ENCODE results near the gene DAPP1. TPM values are rescaled to one million over a fixed set of nuclear protein-coding genes. Genes with fewer than 3 reads are reported as not detected.

Gene DAPP1
- polyA plus RNA-seq, 3 donors = 63.1 to 125 (median 87.2) TPM

- peak overlapping the region in 1 of 2 donors; percentile 90 for H3K27ac ChIP-seq (ENCODE audit: low read depth in 1 of 2, low read length in 2 of 2)
- H3K9me3 Mint-ChIP-seq = no peaks in the 10 kb centered on the region
- WGBS (ENCODE audit: insufficient coverage) = no CpG with 5 or more reads among the region's 1 CpG
Observed at GRCh38 chr4:99853999-99854398, 37.4 kb downstream of the DAPP1 start.

DNA sequence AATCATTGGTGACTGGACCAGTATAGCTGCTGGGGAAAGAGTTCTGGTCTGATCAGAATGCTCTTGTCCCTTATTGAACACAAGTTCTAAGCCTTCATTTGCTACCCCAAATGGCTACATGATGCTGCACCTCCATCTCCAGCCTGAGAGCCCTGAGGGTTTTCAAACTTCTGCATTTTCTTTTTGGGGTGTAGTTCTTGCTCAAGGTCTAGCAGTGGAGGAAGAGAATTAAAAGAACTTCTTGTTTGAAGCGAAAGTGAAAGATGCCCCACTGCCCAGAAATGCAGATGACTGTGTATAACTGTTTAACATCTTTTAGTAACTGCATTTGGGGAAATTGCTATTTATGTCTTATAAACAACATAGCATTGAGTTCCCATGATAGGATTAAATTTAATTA lies 39.1 kb downstream of the DAPP1 start:
- Histone ChIP-seq H3K9me3 (replicated peaks in 1 of 2; ENCODE audit: control insufficient read depth in 1 of 2, insufficient read depth in 1 of 2, low read length in 2 of 2) (no peaks in the 10 kb centered on the region), H3K9ac (ENCODE audit: insufficient read depth, low read length, poor library complexity, severe bottlenecking) (peak overlapping the region; percentile 27), H3K79me2 (ENCODE audit: insufficient read depth, low read length) (peaks cover 57% of the 10 kb centered on the region), H3K36me3 (replicated peaks in 1 of 2; ENCODE audit: control insufficient read depth in 1 of 2, insufficient read depth in 2 of 2, low read length in 2 of 2) (peaks cover 26 to 50% of the 10 kb centered on the region in 2 donors), H3K4me3 (replicated peaks in 1 of 3; ENCODE audit: low read depth in 2 of 3, low read length in 3 of 3) (peak overlapping the region; percentile 7 to 66 (median 41)), H2AFZ (ENCODE audit: insufficient read depth, low read depth, low read length, poor library complexity, severe bottlenecking) (no peak overlapping the region), H3K4me1 (ENCODE audit: control insufficient read depth in 1 of 2, insufficient read depth in 2 of 2, low read length in 2 of 2) (peaks cover 76 to 90% of the 10 kb centered on the region in 2 donors), H3K4me2 (replicated peaks; ENCODE audit: extremely low read depth, low read length, poor library complexity, severe bottlenecking) (peak overlapping the region; percentile 76), H3K27me3 (ENCODE audit: control insufficient read depth in 2 of 2, insufficient read depth in 2 of 2, low read length in 2 of 2) (no peaks in the 10 kb centered on the region), H3K27ac (ENCODE audit: low read depth in 1 of 2, low read length in 2 of 2) (peak overlapping the region; percentile 7 to 90), H4K20me1 (ENCODE audit: insufficient read depth, low read length) (no peaks in the 10 kb centered on the region)
- DNase-seq = peak; percentile 80 to 90 (median 89)
- peaks cover 80% of the 10 kb centered on the region for H3K4me1 Mint-ChIP-seq
- WGBS (ENCODE audit: insufficient coverage) = no CpG with 5 or more reads among the region's 1 CpG
- H3K36me3 Mint-ChIP-seq = peaks cover 43 to 67% of the 10 kb centered on the region in 2 donors
- TF ChIP-seq, protein P1, sequence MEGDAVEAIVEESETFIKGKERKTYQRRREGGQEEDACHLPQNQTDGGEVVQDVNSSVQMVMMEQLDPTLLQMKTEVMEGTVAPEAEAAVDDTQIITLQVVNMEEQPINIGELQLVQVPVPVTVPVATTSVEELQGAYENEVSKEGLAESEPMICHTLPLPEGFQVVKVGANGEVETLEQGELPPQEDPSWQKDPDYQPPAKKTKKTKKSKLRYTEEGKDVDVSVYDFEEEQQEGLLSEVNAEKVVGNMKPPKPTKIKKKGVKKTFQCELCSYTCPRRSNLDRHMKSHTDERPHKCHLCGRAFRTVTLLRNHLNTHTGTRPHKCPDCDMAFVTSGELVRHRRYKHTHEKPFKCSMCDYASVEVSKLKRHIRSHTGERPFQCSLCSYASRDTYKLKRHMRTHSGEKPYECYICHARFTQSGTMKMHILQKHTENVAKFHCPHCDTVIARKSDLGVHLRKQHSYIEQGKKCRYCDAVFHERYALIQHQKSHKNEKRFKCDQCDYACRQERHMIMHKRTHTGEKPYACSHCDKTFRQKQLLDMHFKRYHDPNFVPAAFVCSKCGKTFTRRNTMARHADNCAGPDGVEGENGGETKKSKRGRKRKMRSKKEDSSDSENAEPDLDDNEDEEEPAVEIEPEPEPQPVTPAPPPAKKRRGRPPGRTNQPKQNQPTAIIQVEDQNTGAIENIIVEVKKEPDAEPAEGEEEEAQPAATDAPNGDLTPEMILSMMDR (IDR thresholded peaks at IDR 0.05) = no peak
- intact Hi-C loops (cut with micrococcal nuclease) = loop anchor here (2.0 to 5.0 kb wide), 3 partner anchors 37 to 39 kb away; partner anchors contain the start of genes DAPP1 (in 2 of the 2) and LAMTOR3 (in 1 of the 2)
- no peaks in the 10 kb centered on the region for H3K9me3 Mint-ChIP-seq
- peak overlapping the region in 1 of 2 donors; percentile 39 for H3K4me3 Mint-ChIP-seq
- peaks cover 0 to 1% (median 0%) of the 10 kb centered on the region in 3 donors for H3K27me3 Mint-ChIP-seq (ENCODE audit: low read depth in 3 of 3)
- peak overlapping the region; percentile 89 to 99 (median 97) for H3K27ac Mint-ChIP-seq

More at GRCh38 chr4:99853999-99854398, 37.4 kb downstream of the DAPP1 start:
- no peak for DNase-seq
- Histone ChIP-seq H3K4me1 (ENCODE audit: control insufficient read depth in 1 of 2, insufficient read depth in 2 of 2, low read length in 2 of 2) (peaks cover 67 to 78% of the 10 kb centered on the region in 2 donors), H2AFZ (ENCODE audit: insufficient read depth, low read depth, low read length, poor library complexity, severe bottlenecking) (no peak overlapping the region), H3K4me2 (replicated peaks; ENCODE audit: extremely low read depth, low read length, poor library complexity, severe bottlenecking) (no peak overlapping the region), H3K4me3 (replicated peaks in 1 of 3; ENCODE audit: low read depth in 2 of 3, low read length in 3 of 3) (peak overlapping the region in 1 of 3 experiments; percentile 66), H3K36me3 (replicated peaks in 1 of 2; ENCODE audit: control insufficient read depth in 1 of 2, insufficient read depth in 2 of 2, low read length in 2 of 2) (peaks cover 18 to 47% of the 10 kb centered on the region in 2 donors), H4K20me1 (ENCODE audit: insufficient read depth, low read length) (no peaks in the 10 kb centered on the region), H3K9me3 (replicated peaks in 1 of 2; ENCODE audit: control insufficient read depth in 1 of 2, insufficient read depth in 1 of 2, low read length in 2 of 2) (no peaks in the 10 kb centered on the region), H3K79me2 (ENCODE audit: insufficient read depth, low read length) (peaks cover 47% of the 10 kb centered on the region), H3K9ac (ENCODE audit: insufficient read depth, low read length, poor library complexity, severe bottlenecking) (no peak overlapping the region), H3K27me3 (ENCODE audit: control insufficient read depth in 2 of 2, insufficient read depth in 2 of 2, low read length in 2 of 2) (no peaks in the 10 kb centered on the region)
- Mint-ChIP-seq H3K4me3 (no peak overlapping the region), H3K36me3 (peaks cover 44 to 63% of the 10 kb centered on the region in 2 donors), H3K4me1 (peaks cover 76% of the 10 kb centered on the region), H3K27me3 (ENCODE audit: low read depth in 3 of 3) (peaks cover 0 to 1% (median 0%) of the 10 kb centered on the region in 3 donors), H3K27ac (peak overlapping the region; percentile 89 to 99 (median 97))
- intact Hi-C loops (cut with micrococcal nuclease) = no loop called here
- TF ChIP-seq, protein P1 (IDR thresholded peaks at IDR 0.05) = no peak
